ENCODE data around the gene TMEM88.

TMEM88 gene

GRCh38 chr17:7894226-7894625 lies 39.4 kb downstream of the TMEM88 start:
- H3K27ac Mint-ChIP-seq: peak overlapping the region; percentile 58
- ATAC-seq: no peak
- H3K36me3 Mint-ChIP-seq: no peaks in the 10 kb centered on the region
- no peak overlapping the region for H3K4me3 Mint-ChIP-seq
- DNase-seq (ENCODE audit: low spot score in 2 of 2): no peak
- H3K9me3 Mint-ChIP-seq: no peaks in the 10 kb centered on the region
- H3K4me1 Mint-ChIP-seq: peaks cover 30% of the 10 kb centered on the region

DNA sequence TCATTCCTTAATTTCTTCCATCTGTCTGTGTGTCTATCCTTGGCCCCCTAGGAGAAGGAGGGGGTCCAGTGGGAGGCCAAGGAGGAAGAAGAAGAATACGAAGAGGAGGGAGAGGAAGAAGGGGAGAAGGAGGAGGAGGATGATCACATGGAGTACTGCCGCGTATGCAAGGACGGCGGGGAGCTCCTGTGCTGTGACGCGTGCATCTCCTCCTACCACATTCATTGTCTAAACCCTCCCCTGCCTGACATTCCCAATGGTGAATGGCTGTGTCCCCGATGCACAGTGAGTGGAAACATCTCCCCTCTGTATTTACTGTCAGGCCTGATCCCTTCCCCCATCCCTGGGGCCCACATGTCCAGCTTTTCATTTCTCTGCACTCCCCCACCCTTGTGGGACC lies 40.0 kb downstream of the TMEM88 start:
- ATAC-seq (no peak), DNase-seq (ENCODE audit: low spot score in 2 of 2) (no peak)
- Mint-ChIP-seq H3K27ac (peak overlapping the region; percentile 58), H3K9me3 (no peaks in the 10 kb centered on the region), H3K36me3 (no peaks in the 10 kb centered on the region), H3K4me3 (no peak overlapping the region), H3K4me1 (peaks cover 30% of the 10 kb centered on the region)

DNA sequence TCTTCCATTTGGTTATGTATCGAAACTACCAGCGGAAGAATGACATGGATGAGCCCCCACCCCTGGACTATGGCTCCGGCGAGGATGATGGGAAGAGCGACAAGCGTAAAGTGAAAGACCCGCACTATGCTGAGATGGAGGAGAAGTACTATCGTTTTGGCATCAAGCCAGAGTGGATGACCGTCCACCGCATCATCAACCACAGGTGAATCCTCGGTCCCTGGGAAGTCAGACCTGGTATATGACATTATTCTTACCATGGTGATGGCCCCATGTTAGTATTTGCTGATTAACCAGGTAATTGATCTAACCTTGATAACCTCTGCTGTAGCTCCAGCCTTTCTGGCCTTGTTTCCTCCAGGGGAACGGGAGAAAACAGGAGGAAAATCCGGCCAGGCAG lies 42.2 kb downstream of the TMEM88 start:
- no peak for DNase-seq (ENCODE audit: low spot score in 2 of 2)
- H3K27ac Mint-ChIP-seq: peak overlapping the region; percentile 72
- H3K4me3 Mint-ChIP-seq: no peak overlapping the region
- no peak for ATAC-seq
- no peaks in the 10 kb centered on the region for H3K36me3 Mint-ChIP-seq
- H3K9me3 Mint-ChIP-seq: no peaks in the 10 kb centered on the region
- peaks cover 22% of the 10 kb centered on the region for H3K4me1 Mint-ChIP-seq

GRCh38 chr17:7897773-7898172 lies 42.9 kb downstream of the TMEM88 start:
- DNase-seq (ENCODE audit: low spot score in 2 of 2): no peak
- no peaks in the 10 kb centered on the region for H3K9me3 Mint-ChIP-seq
- no peak overlapping the region for H3K4me3 Mint-ChIP-seq
- H3K4me1 Mint-ChIP-seq: peaks cover 22% of the 10 kb centered on the region
- peak overlapping the region; percentile 72 for H3K27ac Mint-ChIP-seq
- H3K36me3 Mint-ChIP-seq: no peaks in the 10 kb centered on the region
- peak; percentile 87 for ATAC-seq

DNA sequence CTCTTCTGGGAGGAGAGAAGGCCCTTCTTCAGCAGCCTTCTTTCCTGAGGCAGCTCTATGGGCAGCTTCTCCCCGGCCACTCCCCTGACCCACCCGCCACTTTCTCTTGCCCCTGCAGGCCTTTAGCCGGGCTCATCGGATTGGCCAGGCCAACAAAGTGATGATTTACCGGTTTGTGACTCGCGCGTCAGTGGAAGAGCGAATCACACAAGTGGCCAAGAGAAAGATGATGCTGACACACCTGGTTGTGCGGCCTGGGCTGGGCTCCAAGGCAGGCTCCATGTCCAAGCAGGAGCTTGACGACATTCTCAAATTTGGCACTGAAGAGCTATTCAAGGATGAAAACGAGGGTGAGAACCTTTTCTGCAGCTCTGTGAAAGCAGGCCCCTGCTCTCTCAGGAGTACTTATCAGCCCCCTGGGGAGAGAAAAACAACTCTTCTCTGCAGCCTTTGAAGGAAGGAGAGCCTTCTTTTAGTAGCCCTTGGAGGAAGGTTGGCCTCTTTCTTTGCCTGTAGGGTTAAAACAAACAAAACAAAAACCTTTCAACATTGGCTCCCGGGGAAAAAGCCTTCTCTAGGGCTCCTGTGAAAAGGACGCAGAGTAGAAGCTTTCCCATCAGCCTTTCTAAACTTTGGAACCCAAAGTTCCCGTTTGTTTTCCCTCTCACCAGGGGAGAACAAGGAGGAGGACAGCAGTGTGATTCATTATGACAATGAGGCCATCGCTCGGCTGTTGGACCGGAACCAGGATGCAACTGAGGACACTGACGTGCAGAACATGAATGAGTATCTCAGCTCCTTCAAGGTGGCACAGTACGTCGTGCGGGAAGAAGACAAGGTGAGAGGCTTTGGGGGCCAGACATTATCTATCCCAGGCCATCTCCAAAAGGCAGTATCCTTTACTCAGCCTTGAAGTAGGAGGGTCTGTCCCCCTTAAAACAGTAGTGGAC lies 48.6 kb downstream of the TMEM88 start:
- Mint-ChIP-seq H3K27ac (peak overlapping the region; percentile 83), H3K4me3 (no peak overlapping the region), H3K36me3 (no peaks in the 10 kb centered on the region), H3K9me3 (no peaks in the 10 kb centered on the region), H3K4me1 (peaks cover 9% of the 10 kb centered on the region)
- ATAC-seq (no peak), DNase-seq (ENCODE audit: low spot score in 2 of 2) (no peak)
